ENCODE results near the gene RNPS1.
A peak's percentile ranks its signal among the peaks of the same experiment; 100 is the strongest.

RNPS1 gene

DNA sequence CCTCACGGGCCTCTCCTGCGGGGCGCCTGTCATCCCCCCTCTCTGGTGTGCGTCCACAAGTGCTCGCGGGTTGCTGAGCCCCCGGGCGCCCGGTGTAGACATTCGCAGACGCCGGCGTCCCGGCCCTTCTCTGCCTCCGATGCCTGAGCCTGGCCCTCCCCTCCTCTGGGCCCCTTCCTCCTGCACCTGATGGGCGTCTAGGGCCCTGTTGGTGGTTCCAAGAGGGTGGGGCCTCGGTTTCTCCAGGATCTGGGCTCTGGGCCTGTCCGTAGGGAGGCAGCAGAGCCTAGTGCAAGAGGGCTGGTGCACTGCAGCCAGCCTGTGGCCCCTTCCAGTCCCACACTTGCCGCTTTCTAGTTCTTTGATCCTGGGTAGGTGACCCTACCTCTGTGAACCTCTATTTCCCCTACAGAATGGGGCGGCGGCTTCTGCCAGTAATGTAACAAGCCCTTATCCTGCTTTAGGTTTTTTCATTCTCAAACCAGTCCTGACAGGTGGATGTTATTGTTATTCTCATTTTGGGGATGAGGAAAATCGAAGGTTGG lies 43.9 kb downstream of the RNPS1 start:
- H3K4me1 ChIP-seq (ENCODE audit: insufficient read depth, poor library complexity, severe bottlenecking) = no peaks in the 10 kb centered on the region
- peaks cover 8% of the 10 kb centered on the region for H3K36me3 ChIP-seq (ENCODE audit: low read depth)
- peak overlapping the region; percentile 68 for H3K27ac ChIP-seq (ENCODE audit: poor library complexity, severe bottlenecking)
- peak; percentile 72 for DNase-seq (ENCODE audit: low spot score)
- peak overlapping the region; percentile 85 for H3K4me3 ChIP-seq (ENCODE audit: severe bottlenecking)
- peak; percentile 44 for ATAC-seq (ENCODE audit: low read depth)
- TF ChIP-seq, protein P1, sequence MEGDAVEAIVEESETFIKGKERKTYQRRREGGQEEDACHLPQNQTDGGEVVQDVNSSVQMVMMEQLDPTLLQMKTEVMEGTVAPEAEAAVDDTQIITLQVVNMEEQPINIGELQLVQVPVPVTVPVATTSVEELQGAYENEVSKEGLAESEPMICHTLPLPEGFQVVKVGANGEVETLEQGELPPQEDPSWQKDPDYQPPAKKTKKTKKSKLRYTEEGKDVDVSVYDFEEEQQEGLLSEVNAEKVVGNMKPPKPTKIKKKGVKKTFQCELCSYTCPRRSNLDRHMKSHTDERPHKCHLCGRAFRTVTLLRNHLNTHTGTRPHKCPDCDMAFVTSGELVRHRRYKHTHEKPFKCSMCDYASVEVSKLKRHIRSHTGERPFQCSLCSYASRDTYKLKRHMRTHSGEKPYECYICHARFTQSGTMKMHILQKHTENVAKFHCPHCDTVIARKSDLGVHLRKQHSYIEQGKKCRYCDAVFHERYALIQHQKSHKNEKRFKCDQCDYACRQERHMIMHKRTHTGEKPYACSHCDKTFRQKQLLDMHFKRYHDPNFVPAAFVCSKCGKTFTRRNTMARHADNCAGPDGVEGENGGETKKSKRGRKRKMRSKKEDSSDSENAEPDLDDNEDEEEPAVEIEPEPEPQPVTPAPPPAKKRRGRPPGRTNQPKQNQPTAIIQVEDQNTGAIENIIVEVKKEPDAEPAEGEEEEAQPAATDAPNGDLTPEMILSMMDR (IDR thresholded peaks at IDR 0.05; ENCODE audit: poor library complexity, severe bottlenecking) = peak; percentile 42
- H3K9me3 ChIP-seq (ENCODE audit: severe bottlenecking) = no peaks in the 10 kb centered on the region
- no peaks in the 10 kb centered on the region for H3K27me3 ChIP-seq (ENCODE audit: insufficient read depth, poor library complexity, severe bottlenecking)

DNA sequence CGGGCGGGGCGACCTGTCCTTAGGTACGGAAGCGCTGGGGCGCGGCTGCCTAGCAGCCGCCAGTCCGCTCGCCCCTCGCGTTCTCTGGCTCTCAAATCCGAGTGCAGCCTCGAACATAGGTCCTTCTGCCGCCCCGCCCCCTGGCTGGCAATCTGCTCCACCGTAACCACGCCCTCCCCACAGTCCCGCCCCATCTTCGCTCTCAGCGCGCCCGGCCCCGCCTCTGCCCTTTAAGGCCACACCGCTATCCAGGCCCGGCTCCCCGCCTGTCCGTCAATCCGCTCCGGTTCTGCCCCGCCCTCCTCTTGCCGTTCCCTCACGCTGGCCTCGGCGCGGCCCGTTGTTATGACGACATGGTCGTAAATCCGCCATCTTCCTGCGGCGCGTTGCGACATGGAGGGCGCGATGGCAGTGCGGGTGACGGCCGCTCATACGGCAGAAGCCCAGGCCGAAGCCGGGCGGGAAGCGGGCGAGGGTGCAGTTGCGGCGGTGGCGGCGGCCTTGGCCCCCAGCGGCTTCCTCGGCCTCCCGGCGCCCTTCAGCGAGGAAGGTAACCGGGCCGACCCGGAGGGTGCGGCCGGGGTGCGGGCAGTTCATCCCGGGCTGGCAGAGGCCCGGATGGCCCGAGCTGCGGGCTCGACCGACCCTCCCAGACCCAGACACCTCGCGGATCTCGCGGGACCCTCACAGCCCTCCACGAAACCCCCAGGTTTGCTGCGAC lies 44.5 kb downstream of the RNPS1 start, which contains the start of gene E4F1:
Gene E4F1, plus strand, starts transcription at position 371 of the 721 bp plus-strand sequence. Its CDS starts 23 bp downstream, at position 394.
- Histone ChIP-seq H3K4me3 (ENCODE audit: severe bottlenecking) (peak within 1 kb of the TSS; percentile 85), H3K27me3 (ENCODE audit: insufficient read depth, poor library complexity, severe bottlenecking) (no peaks in the 10 kb centered on the region), H3K9me3 (ENCODE audit: severe bottlenecking) (no peaks in the 10 kb centered on the region), H3K27ac (ENCODE audit: poor library complexity, severe bottlenecking) (peak within 1 kb of the TSS; percentile 68), H3K4me1 (ENCODE audit: insufficient read depth, poor library complexity, severe bottlenecking) (no peaks in the 10 kb centered on the region), H3K36me3 (ENCODE audit: low read depth) (peaks cover 2% of the 10 kb centered on the region)
- TF ChIP-seq, protein P1 (IDR thresholded peaks at IDR 0.05; ENCODE audit: poor library complexity, severe bottlenecking) = no peak
- DNase-seq (ENCODE audit: low spot score) = peak; percentile 100
- peak; percentile 93 for ATAC-seq (ENCODE audit: low read depth)

GRCh38 chr16:2216330-2216729 lies 51.6 kb downstream of the RNPS1 start:
- TF ChIP-seq, protein P1 (IDR thresholded peaks at IDR 0.05; ENCODE audit: poor library complexity, severe bottlenecking) = no peak
- peaks cover 20% of the 10 kb centered on the region for H3K36me3 ChIP-seq (ENCODE audit: low read depth)
- no peaks in the 10 kb centered on the region for H3K27me3 ChIP-seq (ENCODE audit: insufficient read depth, poor library complexity, severe bottlenecking)
- no peak overlapping the region for H3K4me3 ChIP-seq (ENCODE audit: severe bottlenecking)
- peak overlapping the region; percentile 84 for H3K27ac ChIP-seq (ENCODE audit: poor library complexity, severe bottlenecking)
- no peaks in the 10 kb centered on the region for H3K9me3 ChIP-seq (ENCODE audit: severe bottlenecking)
- peaks cover 8% of the 10 kb centered on the region for H3K4me1 ChIP-seq (ENCODE audit: insufficient read depth, poor library complexity, severe bottlenecking)
- DNase-seq (ENCODE audit: low spot score) (no peak), ATAC-seq (ENCODE audit: low read depth) (no peak)

- peak within 1 kb of the TSS; percentile 76 for H3K4me3 ChIP-seq (ENCODE audit: severe bottlenecking)
- DNase-seq (ENCODE audit: low spot score) (no peak), ATAC-seq (ENCODE audit: low read depth) (peak; percentile 76; the same call in 2 of the 3 replicates)
- TF ChIP-seq, protein P1 (IDR thresholded peaks at IDR 0.05; ENCODE audit: poor library complexity, severe bottlenecking) = no peak
- peaks cover 8% of the 10 kb centered on the region for H3K4me1 ChIP-seq (ENCODE audit: insufficient read depth, poor library complexity, severe bottlenecking)
- H3K27me3 ChIP-seq (ENCODE audit: insufficient read depth, poor library complexity, severe bottlenecking) = no peaks in the 10 kb centered on the region
- peaks cover 20% of the 10 kb centered on the region for H3K36me3 ChIP-seq (ENCODE audit: low read depth)
- H3K9me3 ChIP-seq (ENCODE audit: severe bottlenecking) = no peaks in the 10 kb centered on the region
- H3K27ac ChIP-seq (ENCODE audit: poor library complexity, severe bottlenecking) = peak within 1 kb of the TSS; percentile 84
Measured at GRCh38 chr16:2214719-2214968, 53.3 kb downstream of the RNPS1 start, which contains the start of gene PGP. PGP (minus strand) TSS chr16:2214840; CDS start chr16:2214777, 63 bp downstream.

Data from RWPE2 (cell line).